Left forelimb (tissue), 1 donor: Measurements from ENCODE around the gene XXYLT1.

ENCODE experiments used
- DNase-seq: peaks from one replicate; pipeline ENCODE4 v3.0.0-alpha.2; 2018; ENCODE audit warnings: low spot score

XXYLT1 gene

DNA sequence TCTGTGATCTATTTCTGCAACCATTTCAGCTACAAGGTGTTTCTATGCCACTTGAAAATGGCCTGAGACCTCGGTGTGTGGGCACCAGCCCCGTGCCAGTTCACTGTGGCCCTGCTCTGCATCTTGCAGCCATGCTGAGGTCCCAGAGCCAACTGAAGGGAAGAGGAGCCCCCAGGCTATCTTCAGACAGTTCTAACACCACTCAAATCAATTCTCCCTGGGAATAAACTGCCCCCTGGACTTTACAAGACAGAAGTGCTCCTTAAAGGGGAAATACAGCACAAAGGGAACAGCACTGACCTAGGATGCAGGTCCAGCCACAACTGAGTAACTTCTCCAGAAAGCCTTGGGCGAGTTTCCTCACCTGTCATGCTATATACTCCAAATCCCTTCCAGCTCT is 3.9 kb downstream of the XXYLT1 start:
- DNase-seq: no peak

- DNase-seq: no peak
Measured at GRCh38 chr3:195266428-195266827, 4.5 kb downstream of the XXYLT1 start.

DNA sequence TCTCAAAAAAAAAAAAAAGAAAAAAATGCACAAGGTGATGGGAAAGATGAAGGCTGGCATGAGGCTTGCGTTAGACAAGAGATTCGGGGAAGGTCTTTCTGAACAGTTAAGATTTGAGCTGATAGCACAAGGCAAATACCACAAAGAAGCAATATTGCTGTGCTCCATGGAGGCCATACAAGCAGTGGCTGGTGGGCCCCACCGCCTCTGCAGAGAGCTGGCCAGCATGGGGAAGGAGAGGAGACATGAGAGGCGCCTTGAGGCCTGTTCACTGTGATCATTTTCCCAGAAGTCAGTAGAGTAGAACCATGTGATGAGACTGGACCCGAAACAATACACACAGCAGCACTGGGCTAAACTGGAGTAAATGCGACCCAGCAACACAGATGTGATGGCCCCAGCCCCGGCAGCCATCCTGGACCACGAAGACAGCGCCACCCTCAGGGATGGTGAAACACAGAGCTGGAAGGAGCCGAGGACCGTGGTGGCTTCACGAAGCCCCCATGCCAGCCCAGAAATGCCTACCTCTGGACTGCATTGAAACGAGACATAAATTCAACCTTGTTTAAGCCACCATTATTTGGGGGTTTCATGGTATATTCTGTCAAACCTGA is 5.5 kb downstream of the XXYLT1 start:
- no peak for DNase-seq

DNA sequence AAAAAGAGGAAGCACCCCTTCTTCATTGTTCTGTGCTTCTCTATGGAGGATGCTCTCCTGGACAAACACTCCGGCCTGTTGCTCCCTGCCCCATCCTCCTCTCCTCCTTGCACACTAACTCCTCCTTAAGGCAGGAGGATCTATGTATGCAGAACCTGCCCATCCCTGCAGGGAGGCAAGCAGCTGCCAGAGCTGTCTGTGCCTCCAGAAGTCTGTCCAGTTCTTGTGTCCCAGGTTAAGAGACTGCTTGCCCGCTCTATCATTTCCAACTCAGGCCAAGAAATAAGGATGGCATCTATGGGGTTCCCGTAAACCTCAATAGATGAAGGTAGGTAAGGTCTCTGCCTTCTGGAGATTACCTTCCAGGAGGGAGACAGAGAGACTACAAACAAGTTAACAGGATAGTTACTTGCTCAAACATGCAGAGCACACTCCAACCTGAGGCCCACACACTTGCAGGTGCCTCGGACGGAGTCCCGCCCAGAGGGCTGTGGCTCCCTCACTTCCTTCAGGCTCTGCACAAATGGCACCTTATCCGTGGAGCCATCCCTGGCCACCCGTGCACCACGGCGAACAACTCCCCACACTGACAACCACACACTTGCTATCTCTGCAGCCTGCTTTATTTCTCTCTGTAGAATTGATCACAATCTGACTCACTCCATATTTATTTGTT is 6.9 kb downstream of the XXYLT1 start:
- DNase-seq: no peak

GRCh38 chr3:195263193-195263924 is 7.6 kb downstream of the XXYLT1 start:
- no peak for DNase-seq

GRCh38 chr3:195261925-195262324 is 9.0 kb downstream of the XXYLT1 start:
- DNase-seq: no peak

GRCh38 chr3:195260280-195260905 is 10.6 kb downstream of the XXYLT1 start:
- DNase-seq: no peak

DNA sequence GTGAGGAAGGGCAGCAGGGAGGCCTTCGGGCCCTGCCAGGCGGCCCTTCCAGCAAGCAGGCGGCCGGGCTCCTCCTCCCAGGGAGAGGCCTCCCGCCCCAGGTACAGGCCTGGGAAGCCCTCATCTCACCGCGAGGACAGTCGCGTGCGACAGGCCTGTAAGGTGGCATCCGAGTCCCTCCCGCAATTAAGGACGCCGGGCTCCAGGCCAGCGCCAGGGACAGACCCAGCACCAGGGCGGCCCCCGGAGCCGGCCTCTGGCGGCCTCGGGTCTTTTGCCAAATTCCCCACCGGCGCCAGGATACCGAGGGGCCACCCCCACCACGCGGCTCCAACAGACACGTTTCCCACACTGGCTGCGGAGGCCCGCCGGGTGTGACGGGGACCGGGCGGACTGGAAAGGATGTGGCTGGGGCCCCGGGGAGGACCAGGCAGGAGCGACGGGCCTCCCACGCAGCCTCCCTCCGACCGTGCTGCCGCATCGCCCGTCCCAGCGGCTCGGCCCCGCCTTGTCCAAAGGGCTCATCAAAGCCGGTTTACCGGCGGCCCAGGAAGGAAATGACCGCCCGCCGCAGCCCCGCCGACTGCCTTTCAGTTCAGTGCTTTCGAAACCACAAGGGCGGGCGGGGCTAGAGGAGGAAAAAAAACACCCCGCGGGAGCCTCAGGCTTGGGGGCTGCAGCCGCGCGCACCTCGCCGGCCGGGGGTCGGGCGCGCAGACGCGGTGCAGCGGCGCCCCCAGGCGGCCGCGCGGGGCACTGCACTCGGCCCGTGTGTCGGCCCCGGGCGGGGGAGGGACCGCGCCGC is 11.3 kb downstream of the XXYLT1 start:
- DNase-seq: peak; percentile 94

GRCh38 chr3:195259154-195259474 is 11.8 kb downstream of the XXYLT1 start:
- no peak for DNase-seq

GRCh38 chr3:195258449-195259153 is 12.4 kb downstream of the XXYLT1 start:
- no peak for DNase-seq

GRCh38 chr3:195257454-195258448 is 13.2 kb downstream of the XXYLT1 start:
- no peak for DNase-seq

- no peak for DNase-seq
Measured at GRCh38 chr3:195256639-195257453, 14.1 kb downstream of the XXYLT1 start.

- DNase-seq: no peak
Measured at GRCh38 chr3:195255571-195256501, 15.1 kb downstream of the XXYLT1 start.

DNA sequence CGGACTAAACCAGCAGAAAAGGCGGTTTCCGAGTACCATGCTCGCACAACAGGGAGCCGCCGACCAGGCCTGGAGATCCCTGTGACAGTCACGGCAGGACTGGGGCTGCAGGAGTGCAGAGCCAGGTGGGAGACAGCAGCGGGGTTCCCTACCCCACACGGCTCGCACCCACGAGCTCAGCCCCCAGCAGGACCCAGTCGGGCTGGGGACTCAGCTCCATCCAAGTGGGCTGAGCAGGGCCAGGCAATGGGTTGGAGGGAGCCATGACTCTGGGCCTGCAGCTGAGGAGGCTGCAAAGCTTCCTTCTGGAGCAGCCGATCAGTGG is 15.8 kb downstream of the XXYLT1 start:
- no peak for DNase-seq

DNA sequence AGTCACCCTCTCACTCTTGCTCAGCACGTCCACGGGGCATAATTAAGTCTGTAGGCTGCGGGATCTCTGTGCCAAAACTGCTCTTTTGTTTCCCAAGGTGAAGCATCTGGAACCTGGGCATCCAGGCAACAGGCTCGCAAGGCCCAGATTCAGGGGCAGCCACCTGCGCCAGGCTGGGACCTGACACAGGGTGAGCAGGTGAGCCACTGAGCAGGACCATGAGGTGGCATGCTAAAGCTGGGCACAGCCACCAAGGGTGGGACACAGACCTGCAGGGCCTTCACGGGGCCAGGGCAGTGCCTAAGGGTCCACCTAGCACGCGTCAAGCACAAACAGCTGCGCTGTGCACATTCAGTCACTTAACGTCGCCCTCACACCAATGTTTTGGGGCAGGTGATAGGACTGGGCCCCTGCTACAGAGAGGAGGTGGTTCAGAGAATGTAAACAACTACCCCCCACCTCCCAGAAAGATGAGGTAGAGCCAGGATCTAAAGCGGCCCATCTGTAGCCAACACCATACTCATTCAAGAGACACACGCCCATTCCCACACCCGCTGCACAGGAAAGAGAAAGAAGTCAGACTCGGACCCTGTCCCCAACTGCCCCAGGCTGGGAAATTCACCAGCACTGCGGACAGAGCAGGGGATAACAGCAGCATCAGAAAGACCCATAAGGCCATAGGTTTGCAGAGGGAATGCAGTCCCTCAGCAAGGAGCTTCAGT is 16.3 kb downstream of the XXYLT1 start:
- DNase-seq: no peak

DNA sequence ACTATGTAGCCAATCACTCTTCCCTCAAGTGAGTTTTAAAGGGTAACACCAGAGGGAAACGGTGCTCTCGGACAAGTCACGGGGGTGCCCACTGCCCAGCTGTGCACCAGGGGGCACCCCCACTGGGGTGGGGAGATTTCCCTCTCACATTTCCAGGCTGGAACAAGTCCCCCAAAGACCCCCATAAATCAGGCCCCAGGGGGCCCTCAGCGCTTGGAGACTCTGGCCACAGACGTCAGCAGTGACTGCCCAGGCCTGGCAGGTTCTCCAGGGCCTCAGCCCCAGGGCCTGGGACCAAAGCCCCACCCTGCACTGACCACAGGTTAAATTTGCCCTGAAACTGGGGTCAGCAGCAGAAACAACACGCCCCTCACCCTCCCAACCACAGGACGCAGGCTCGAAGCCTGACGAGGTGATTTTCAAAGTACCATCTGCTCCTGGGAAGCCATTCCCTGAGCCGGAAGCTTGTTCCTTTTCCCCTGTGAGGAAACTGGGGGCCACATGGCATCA is 17.0 kb downstream of the XXYLT1 start:
- DNase-seq: peak; percentile 62

- DNase-seq: no peak
Measured at GRCh38 chr3:195251336-195252065, 19.5 kb downstream of the XXYLT1 start.
